Gastroesophageal sphincter (tissue), 3 donors: ENCODE data around the gene DIS3L.

Experiments
- POLR2A ChIP-seq, 2 donors: fragments of 450-650 bp; IDR thresholded peaks; one replicate each; pipeline ENCODE4 v1.6.1; 2017; ENCODE audit warnings: antibody characterized with exemption in 2 of 2, mild to moderate bottlenecking in 2 of 2, moderate library complexity in 1 of 2
- POLR2AphosphoS5 ChIP-seq: sonication (generic); formaldehyde crosslinking; IDR thresholded peaks from one replicate; pipeline ENCODE4 v1.6.1; 2017; ENCODE audit warnings: antibody characterized with exemption
- TF ChIP-seq, protein P1 (sequence below), 4 experiments: fragments of 200-600 bp in 2 of 4; fragments of 450-650 bp in 2 of 4; sonication (generic) in 1 of 4; IDR thresholded peaks; one replicate each; pipeline ENCODE4 v1.5.1; 2017 to 2019; ENCODE audit warnings: antibody characterized with exemption in 4 of 4, mild to moderate bottlenecking in 2 of 4, moderate library complexity in 2 of 4

DNA sequence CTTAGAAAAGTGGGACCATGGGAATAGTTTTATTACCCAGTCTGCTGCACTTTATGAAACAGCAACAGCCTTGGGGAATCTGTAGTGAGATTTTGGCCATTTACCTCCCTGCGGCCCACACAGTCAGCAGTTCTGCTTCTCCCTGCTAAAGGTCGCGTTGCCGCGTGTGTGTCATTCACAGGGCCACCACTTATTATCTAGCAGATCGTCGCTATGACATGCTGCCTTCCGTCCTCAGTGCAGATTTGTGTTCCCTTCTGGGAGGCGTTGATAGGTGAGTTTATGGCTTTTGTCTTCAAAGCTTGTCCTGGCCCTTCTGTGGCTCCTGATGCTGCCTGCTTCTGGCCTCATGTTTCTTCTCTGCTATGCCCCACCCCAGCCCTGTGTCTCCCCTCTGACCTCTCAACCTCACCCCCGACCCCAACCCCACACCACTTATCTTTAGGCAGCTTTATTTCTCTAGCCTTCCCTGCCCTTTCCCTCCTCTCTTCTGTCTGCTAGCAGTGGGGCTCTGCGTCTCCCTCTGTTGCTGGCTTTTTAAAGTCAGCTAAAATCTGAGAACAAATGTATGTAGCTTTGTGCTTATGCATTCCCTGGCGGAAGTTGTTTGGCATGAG is 30.1 kb downstream of the DIS3L start:
- TF ChIP-seq, protein P1, sequence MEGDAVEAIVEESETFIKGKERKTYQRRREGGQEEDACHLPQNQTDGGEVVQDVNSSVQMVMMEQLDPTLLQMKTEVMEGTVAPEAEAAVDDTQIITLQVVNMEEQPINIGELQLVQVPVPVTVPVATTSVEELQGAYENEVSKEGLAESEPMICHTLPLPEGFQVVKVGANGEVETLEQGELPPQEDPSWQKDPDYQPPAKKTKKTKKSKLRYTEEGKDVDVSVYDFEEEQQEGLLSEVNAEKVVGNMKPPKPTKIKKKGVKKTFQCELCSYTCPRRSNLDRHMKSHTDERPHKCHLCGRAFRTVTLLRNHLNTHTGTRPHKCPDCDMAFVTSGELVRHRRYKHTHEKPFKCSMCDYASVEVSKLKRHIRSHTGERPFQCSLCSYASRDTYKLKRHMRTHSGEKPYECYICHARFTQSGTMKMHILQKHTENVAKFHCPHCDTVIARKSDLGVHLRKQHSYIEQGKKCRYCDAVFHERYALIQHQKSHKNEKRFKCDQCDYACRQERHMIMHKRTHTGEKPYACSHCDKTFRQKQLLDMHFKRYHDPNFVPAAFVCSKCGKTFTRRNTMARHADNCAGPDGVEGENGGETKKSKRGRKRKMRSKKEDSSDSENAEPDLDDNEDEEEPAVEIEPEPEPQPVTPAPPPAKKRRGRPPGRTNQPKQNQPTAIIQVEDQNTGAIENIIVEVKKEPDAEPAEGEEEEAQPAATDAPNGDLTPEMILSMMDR (IDR thresholded peaks at IDR 0.05): no peak
- TF ChIP-seq POLR2A (IDR thresholded peaks at IDR 0.05) (no peak), POLR2AphosphoS5 (no peak)
